Measurements from ENCODE around the gene OSBPL2.
A peak's percentile ranks its signal among the peaks of the same experiment; 100 is the strongest.

The OSBPL2 gene

GRCh38 chr20:62225820-62226635 is 12.3 kb upstream of the OSBPL2 start:
- no peak for ATAC-seq
- Mint-ChIP-seq H3K9me3 (no peaks in the 10 kb centered on the region), H3K27me3 (peaks cover 57% of the 10 kb centered on the region), H3K4me1 (peaks cover 3% of the 10 kb centered on the region), H3K4me3 (no peak overlapping the region), H3K27ac (no peak overlapping the region)
- no peak for DNase-seq

GRCh38 chr20:62226707-62227590 is 11.4 kb upstream of the OSBPL2 start:
- no peak overlapping the region for H3K4me3 Mint-ChIP-seq
- H3K27ac Mint-ChIP-seq: no peak overlapping the region
- DNase-seq (no peak), ATAC-seq (no peak)
- peaks cover 48% of the 10 kb centered on the region for H3K27me3 Mint-ChIP-seq
- no peaks in the 10 kb centered on the region for H3K4me1 Mint-ChIP-seq
- H3K9me3 Mint-ChIP-seq: no peaks in the 10 kb centered on the region

- no peak overlapping the region for H3K27ac Mint-ChIP-seq
- ATAC-seq: peak; percentile 24
- H3K4me3 Mint-ChIP-seq: no peak overlapping the region
- no peaks in the 10 kb centered on the region for H3K4me1 Mint-ChIP-seq
- no peaks in the 10 kb centered on the region for H3K9me3 Mint-ChIP-seq
- DNase-seq: no peak
- peaks cover 42% of the 10 kb centered on the region for H3K27me3 Mint-ChIP-seq
Measured at GRCh38 chr20:62227591-62227976, 10.7 kb upstream of the OSBPL2 start.

GRCh38 chr20:62227977-62228958 is 10.1 kb upstream of the OSBPL2 start:
- ATAC-seq (peak; percentile 32), DNase-seq (no peak)

GRCh38 chr20:62228982-62229545 is 9.3 kb upstream of the OSBPL2 start:
- no peaks in the 10 kb centered on the region for H3K4me1 Mint-ChIP-seq
- peaks cover 27% of the 10 kb centered on the region for H3K27me3 Mint-ChIP-seq
- ATAC-seq (no peak), DNase-seq (no peak)
- no peaks in the 10 kb centered on the region for H3K9me3 Mint-ChIP-seq
- no peak overlapping the region for H3K27ac Mint-ChIP-seq
- no peak overlapping the region for H3K4me3 Mint-ChIP-seq

More at GRCh38 chr20:62227977-62228958, 10.1 kb upstream of the OSBPL2 start:
- Mint-ChIP-seq H3K27me3 (peaks cover 35% of the 10 kb centered on the region), H3K4me3 (no peak overlapping the region), H3K9me3 (no peaks in the 10 kb centered on the region), H3K27ac (no peak overlapping the region), H3K4me1 (no peaks in the 10 kb centered on the region)

- no peak for ATAC-seq
Measured at GRCh38 chr20:62229667-62230066, 8.7 kb upstream of the OSBPL2 start.

GRCh38 chr20:62230276-62230675 is 8.0 kb upstream of the OSBPL2 start:
- Mint-ChIP-seq H3K4me3 (no peak overlapping the region), H3K4me1 (no peaks in the 10 kb centered on the region), H3K27me3 (peaks cover 21% of the 10 kb centered on the region), H3K27ac (no peak overlapping the region), H3K9me3 (no peaks in the 10 kb centered on the region)
- DNase-seq: no peak
- no peak for ATAC-seq

More at GRCh38 chr20:62229667-62230066, 8.7 kb upstream of the OSBPL2 start:
- no peak overlapping the region for H3K4me3 Mint-ChIP-seq
- H3K27me3 Mint-ChIP-seq: peaks cover 23% of the 10 kb centered on the region
- no peak overlapping the region for H3K27ac Mint-ChIP-seq
- no peak for DNase-seq
- no peaks in the 10 kb centered on the region for H3K4me1 Mint-ChIP-seq
- no peaks in the 10 kb centered on the region for H3K9me3 Mint-ChIP-seq

- Mint-ChIP-seq H3K9me3 (no peaks in the 10 kb centered on the region), H3K4me1 (no peaks in the 10 kb centered on the region), H3K27ac (no peak overlapping the region), H3K4me3 (no peak overlapping the region), H3K27me3 (peaks cover 19% of the 10 kb centered on the region)
- no peak for ATAC-seq
- no peak for DNase-seq
Measured at GRCh38 chr20:62230696-62231095, 7.6 kb upstream of the OSBPL2 start.

- no peak for DNase-seq
- Mint-ChIP-seq H3K4me3 (no peak overlapping the region), H3K9me3 (no peaks in the 10 kb centered on the region), H3K27me3 (peaks cover 16% of the 10 kb centered on the region), H3K27ac (no peak overlapping the region), H3K4me1 (no peaks in the 10 kb centered on the region)
- no peak for ATAC-seq
Measured at GRCh38 chr20:62231292-62231691, 7.0 kb upstream of the OSBPL2 start.

GRCh38 chr20:62232194-62232593 is 6.1 kb upstream of the OSBPL2 start:
- no peak for ATAC-seq
- H3K4me1 Mint-ChIP-seq: peaks cover under 1% of the 10 kb centered on the region

GRCh38 chr20:62232770-62233645 is 5.3 kb upstream of the OSBPL2 start:
- ATAC-seq: no peak
- H3K9me3 Mint-ChIP-seq: no peaks in the 10 kb centered on the region
- no peak overlapping the region for H3K27ac Mint-ChIP-seq
- peaks cover 6% of the 10 kb centered on the region for H3K27me3 Mint-ChIP-seq
- H3K4me3 Mint-ChIP-seq: no peak overlapping the region
- DNase-seq: no peak
- H3K4me1 Mint-ChIP-seq: peaks cover 8% of the 10 kb centered on the region

More at GRCh38 chr20:62232194-62232593, 6.1 kb upstream of the OSBPL2 start:
- DNase-seq: no peak
- no peak overlapping the region for H3K27ac Mint-ChIP-seq
- H3K9me3 Mint-ChIP-seq: no peaks in the 10 kb centered on the region
- H3K4me3 Mint-ChIP-seq: no peak overlapping the region
- peaks cover 7% of the 10 kb centered on the region for H3K27me3 Mint-ChIP-seq

GRCh38 chr20:62233684-62234083 is 4.6 kb upstream of the OSBPL2 start:
- Mint-ChIP-seq H3K27ac (no peak overlapping the region), H3K4me3 (no peak overlapping the region), H3K9me3 (no peaks in the 10 kb centered on the region)

GRCh38 chr20:62234339-62234738 is 4.0 kb upstream of the OSBPL2 start:
- Mint-ChIP-seq H3K4me3 (no peak overlapping the region), H3K9me3 (no peaks in the 10 kb centered on the region), H3K27me3 (peaks cover 6% of the 10 kb centered on the region), H3K27ac (no peak overlapping the region), H3K4me1 (peaks cover 13% of the 10 kb centered on the region)
- ATAC-seq (no peak), DNase-seq (no peak)

More at GRCh38 chr20:62233684-62234083, 4.6 kb upstream of the OSBPL2 start:
- H3K27me3 Mint-ChIP-seq: peaks cover 6% of the 10 kb centered on the region
- no peak for ATAC-seq
- no peak for DNase-seq
- peaks cover 10% of the 10 kb centered on the region for H3K4me1 Mint-ChIP-seq

All from stimulated activated naive CD8-positive, alpha-beta T cell treated with anti-CD3 and anti-CD28 coated beads, Interleukin-15, amount 100 ng/mL, for 72 hours (primary cell).